Measurements from ENCODE around the gene PODNL1. TPM values are rescaled to one million over a fixed set of nuclear protein-coding genes. Genes with fewer than 3 reads are reported as not detected.

Gene PODNL1
- total RNA-seq, 2 donors from 2014 or later: 4.1 to 4.4 TPM

DNA sequence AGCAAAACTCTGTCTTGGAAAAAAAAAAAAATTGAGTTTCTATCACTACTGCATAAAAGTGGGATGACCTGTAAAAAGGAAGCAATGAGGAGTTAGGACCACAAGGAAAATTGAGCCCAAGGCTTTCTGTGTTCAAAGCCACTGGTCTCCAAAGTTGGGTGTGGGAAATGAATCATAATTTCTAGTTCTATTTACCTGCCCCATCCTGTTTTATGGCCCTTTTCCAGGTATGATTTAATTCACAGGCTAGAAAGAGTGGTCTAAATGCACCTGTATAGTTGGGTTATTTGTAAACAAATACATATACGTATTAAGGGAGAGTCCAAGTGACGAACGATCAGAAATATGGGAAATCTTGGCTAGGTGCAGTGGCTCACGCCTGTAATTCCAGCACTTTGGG, 8.2 kb upstream of the PODNL1 start:
- Histone ChIP-seq H3K36me3 (no peaks in the 10 kb centered on the region), H3K4me1 (no peaks in the 10 kb centered on the region), H3K27ac (no peak overlapping the region), H3K9me3 (no peaks in the 10 kb centered on the region), H3K4me3 (no peak overlapping the region), H3K27me3 (no peaks in the 10 kb centered on the region), H3K9ac (ENCODE audit: low read depth in 2 of 2, low read length in 2 of 2) (no peak overlapping the region)
- TF ChIP-seq, protein P1, sequence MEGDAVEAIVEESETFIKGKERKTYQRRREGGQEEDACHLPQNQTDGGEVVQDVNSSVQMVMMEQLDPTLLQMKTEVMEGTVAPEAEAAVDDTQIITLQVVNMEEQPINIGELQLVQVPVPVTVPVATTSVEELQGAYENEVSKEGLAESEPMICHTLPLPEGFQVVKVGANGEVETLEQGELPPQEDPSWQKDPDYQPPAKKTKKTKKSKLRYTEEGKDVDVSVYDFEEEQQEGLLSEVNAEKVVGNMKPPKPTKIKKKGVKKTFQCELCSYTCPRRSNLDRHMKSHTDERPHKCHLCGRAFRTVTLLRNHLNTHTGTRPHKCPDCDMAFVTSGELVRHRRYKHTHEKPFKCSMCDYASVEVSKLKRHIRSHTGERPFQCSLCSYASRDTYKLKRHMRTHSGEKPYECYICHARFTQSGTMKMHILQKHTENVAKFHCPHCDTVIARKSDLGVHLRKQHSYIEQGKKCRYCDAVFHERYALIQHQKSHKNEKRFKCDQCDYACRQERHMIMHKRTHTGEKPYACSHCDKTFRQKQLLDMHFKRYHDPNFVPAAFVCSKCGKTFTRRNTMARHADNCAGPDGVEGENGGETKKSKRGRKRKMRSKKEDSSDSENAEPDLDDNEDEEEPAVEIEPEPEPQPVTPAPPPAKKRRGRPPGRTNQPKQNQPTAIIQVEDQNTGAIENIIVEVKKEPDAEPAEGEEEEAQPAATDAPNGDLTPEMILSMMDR (IDR thresholded peaks at IDR 0.05): no peak
- intact Hi-C loops (cut with DNase I): no loop called here
- DNase-seq: no peak

GRCh38 chr19:13942023-13942684, 3.9 kb upstream of the PODNL1 start:
- no peaks in the 10 kb centered on the region for H3K27me3 ChIP-seq
- TF ChIP-seq, protein P1 (IDR thresholded peaks at IDR 0.05): no peak
- intact Hi-C loops (cut with DNase I): no loop called here
- no peak overlapping the region for H3K9ac ChIP-seq (ENCODE audit: low read depth in 2 of 2, low read length in 2 of 2)
- no peak overlapping the region for H3K27ac ChIP-seq
- no peak for DNase-seq
- H3K9me3 ChIP-seq: no peaks in the 10 kb centered on the region
- H3K36me3 ChIP-seq: no peaks in the 10 kb centered on the region
- no peaks in the 10 kb centered on the region for H3K4me1 ChIP-seq
- no peak overlapping the region for H3K4me3 ChIP-seq

GRCh38 chr19:13937479-13938300, 527 bp downstream of the PODNL1 start:
- H3K27ac ChIP-seq: no peak overlapping the region
- intact Hi-C loops (cut with DNase I): no loop called here
- H3K9me3 ChIP-seq: no peaks in the 10 kb centered on the region
- H3K27me3 ChIP-seq: no peaks in the 10 kb centered on the region
- TF ChIP-seq, protein P1 (IDR thresholded peaks at IDR 0.05): no peak
- peak overlapping the region in 1 of 2 donors; percentile 35 for H3K9ac ChIP-seq (ENCODE audit: low read depth in 2 of 2, low read length in 2 of 2)
- no peak overlapping the region for H3K4me3 ChIP-seq
- H3K4me1 ChIP-seq: no peaks in the 10 kb centered on the region
- no peaks in the 10 kb centered on the region for H3K36me3 ChIP-seq
- DNase-seq: no peak

DNA sequence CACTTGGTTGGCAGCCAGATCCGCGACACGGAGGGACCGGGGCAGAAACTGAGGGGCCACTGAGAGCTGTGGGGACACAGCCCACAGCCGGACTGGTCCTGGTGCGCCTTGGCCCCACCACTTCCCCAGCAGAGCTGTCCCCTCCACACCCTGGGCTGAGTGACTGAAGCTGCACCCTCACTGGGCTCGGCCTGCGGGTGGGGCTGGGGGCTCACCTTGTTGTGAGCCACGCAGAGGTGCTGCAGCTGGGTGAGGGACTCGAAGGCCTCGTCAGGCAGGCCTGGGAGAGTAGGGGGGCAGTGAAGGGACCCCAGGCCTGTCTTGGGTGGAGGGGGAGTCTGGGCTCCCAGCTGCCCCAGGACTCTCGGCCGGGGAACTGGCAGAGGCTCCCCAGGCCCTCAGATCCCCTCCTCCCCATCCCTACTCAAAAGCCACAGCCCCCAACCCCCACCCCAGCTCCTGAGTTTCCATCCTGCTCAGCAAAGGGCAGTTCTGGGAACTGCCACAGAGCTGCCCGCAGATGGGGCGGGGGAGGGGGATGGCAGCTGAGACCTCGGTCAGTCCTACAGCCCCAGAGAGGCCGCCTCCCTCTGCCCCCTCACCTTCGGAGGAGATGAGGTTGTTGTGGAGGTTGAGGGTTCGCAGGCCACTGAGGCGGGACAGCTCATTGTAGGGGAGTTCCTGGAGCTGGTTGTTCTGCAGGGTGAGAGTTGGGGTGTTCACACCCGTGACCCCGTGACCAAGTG, 2.3 kb downstream of the PODNL1 start:
- Histone ChIP-seq H3K36me3 (no peaks in the 10 kb centered on the region), H3K9ac (ENCODE audit: low read depth in 2 of 2, low read length in 2 of 2) (no peak overlapping the region), H3K27ac (no peak overlapping the region), H3K9me3 (no peaks in the 10 kb centered on the region), H3K27me3 (no peaks in the 10 kb centered on the region), H3K4me3 (no peak overlapping the region), H3K4me1 (no peaks in the 10 kb centered on the region)
- no peak for DNase-seq
- TF ChIP-seq, protein P1 (IDR thresholded peaks at IDR 0.05): no peak
- intact Hi-C loops (cut with DNase I): no loop called here

GRCh38 chr19:13934785-13935109, 3.5 kb downstream of the PODNL1 start:
- H3K9me3 ChIP-seq: no peaks in the 10 kb centered on the region

More at GRCh38 chr19:13934785-13935109, 3.5 kb downstream of the PODNL1 start:
- Histone ChIP-seq H3K9ac (ENCODE audit: low read depth in 2 of 2, low read length in 2 of 2) (no peak overlapping the region), H3K27ac (no peak overlapping the region), H3K36me3 (no peaks in the 10 kb centered on the region), H3K4me3 (no peak overlapping the region), H3K4me1 (no peaks in the 10 kb centered on the region), H3K27me3 (no peaks in the 10 kb centered on the region)
- DNase-seq: no peak
- intact Hi-C loops (cut with DNase I): no loop called here
- TF ChIP-seq, protein P1 (IDR thresholded peaks at IDR 0.05): no peak
